Measurements from ENCODE around the gene TRANK1. TPM values are rescaled to one million over a fixed set of nuclear protein-coding genes. Genes with fewer than 3 reads are reported as not detected.
A peak's percentile ranks its signal among the peaks of the same experiment; 100 is the strongest.
"Not testable (repeated sequence)": the region's sequence is repeated elsewhere in the genome, so short reads cannot be mapped to it uniquely, and the experiment has no call there.

The TRANK1 gene
- total and polyA plus RNA-seq, 11 donors: 2.2 to 27.9 (median 4.0) TPM

DNA sequence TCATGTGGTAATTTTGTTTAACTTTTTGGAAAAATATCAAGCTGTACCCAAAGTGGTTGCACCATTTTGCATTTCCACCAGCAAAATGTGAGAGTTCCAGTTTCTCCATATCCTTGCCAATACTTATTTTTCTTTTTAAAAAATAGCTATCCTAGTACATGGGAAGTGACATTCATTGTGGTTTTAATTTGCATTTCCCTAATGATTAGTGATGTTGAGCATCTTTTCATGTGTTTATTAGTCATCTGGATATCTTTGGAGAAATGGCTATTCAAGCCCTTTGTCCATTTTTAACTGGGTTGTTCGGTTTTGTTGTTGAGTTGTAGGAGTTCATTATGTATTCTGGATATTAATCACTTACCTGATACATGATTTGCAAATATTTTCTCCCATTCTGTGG lies 19.5 kb upstream of the TRANK1 start:
- 84 to 92% (median 88%) methylated on average over 1 of the region's 1 CpG for WGBS, 4 donors
- TF ChIP-seq POLR2A (IDR thresholded peaks at IDR 0.05): no peak
- TF ChIP-seq, protein P1, sequence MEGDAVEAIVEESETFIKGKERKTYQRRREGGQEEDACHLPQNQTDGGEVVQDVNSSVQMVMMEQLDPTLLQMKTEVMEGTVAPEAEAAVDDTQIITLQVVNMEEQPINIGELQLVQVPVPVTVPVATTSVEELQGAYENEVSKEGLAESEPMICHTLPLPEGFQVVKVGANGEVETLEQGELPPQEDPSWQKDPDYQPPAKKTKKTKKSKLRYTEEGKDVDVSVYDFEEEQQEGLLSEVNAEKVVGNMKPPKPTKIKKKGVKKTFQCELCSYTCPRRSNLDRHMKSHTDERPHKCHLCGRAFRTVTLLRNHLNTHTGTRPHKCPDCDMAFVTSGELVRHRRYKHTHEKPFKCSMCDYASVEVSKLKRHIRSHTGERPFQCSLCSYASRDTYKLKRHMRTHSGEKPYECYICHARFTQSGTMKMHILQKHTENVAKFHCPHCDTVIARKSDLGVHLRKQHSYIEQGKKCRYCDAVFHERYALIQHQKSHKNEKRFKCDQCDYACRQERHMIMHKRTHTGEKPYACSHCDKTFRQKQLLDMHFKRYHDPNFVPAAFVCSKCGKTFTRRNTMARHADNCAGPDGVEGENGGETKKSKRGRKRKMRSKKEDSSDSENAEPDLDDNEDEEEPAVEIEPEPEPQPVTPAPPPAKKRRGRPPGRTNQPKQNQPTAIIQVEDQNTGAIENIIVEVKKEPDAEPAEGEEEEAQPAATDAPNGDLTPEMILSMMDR (IDR thresholded peaks at IDR 0.05): no peak
- no peak for DNase-seq

DNA sequence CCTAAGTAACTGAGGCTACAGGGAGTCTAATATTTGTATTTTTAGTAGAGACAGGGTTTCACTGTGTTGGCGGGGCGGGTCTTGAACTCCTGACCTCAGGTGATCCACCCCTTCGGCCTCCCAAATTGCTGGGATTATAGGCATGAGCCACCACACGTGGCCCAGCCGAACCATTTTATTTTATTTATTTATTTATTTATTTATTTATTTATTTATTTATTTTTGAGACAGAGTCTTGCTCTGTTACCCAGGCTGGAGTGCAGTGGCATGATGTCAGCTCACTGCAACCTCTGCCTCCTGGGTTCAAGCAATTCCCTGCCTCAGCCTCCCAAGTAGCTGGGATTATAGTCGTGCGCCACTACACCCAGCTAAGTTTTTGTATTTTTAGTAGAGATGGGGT lies 18.2 kb upstream of the TRANK1 start:
- H3K27ac ChIP-seq; intact Hi-C loops (cut with DNase I); ATAC-seq; H3K27me3 ChIP-seq; DNase-seq; H3K9me3 ChIP-seq; H3K36me3 ChIP-seq; H3K4me3 ChIP-seq: not testable (repeated sequence)
- 94 to 100% (median 96%) methylated on average over 7 of the region's 7 CpGs for WGBS, 4 donors
- H3K4me1 ChIP-seq: peaks cover 0 to 12% (median 6%) of the 10 kb centered on the region in 12 donors

More for the DNA sequence above, 19.5 kb upstream of the TRANK1 start:
- no peak overlapping the region for H3K27ac ChIP-seq
- intact Hi-C loops (cut with DNase I): no loop called here
- ATAC-seq: no peak
- H3K4me1 ChIP-seq: peaks cover 0 to 9% (median 0%) of the 10 kb centered on the region in 12 donors
- H3K27me3 ChIP-seq: no peaks in the 10 kb centered on the region
- H3K9me3 ChIP-seq: no peaks in the 10 kb centered on the region
- H3K4me3 ChIP-seq: no peak overlapping the region
- H3K36me3 ChIP-seq: no peaks in the 10 kb centered on the region

DNA sequence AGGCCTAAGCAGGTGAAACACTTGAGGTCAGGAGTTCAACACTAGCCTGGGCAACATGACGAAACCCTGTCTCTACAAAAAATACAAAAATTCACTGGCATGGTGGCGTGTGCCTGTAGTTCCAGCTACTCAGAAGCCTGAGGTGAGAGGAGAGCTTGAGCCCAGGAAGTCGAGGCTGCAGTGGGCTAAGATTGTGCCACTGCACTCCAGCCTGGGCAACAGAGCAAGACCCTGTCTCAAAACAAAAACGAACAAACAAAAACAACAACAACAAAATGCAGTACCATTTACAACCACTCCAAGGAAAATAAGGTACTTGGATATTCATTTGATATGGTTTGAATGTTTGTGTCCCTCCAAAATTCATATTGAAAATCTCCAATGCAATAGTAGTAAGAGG lies 15.6 kb upstream of the TRANK1 start:
- intact Hi-C loops (cut with DNase I): no loop called here
- no peaks in the 10 kb centered on the region for H3K36me3 ChIP-seq

DNA sequence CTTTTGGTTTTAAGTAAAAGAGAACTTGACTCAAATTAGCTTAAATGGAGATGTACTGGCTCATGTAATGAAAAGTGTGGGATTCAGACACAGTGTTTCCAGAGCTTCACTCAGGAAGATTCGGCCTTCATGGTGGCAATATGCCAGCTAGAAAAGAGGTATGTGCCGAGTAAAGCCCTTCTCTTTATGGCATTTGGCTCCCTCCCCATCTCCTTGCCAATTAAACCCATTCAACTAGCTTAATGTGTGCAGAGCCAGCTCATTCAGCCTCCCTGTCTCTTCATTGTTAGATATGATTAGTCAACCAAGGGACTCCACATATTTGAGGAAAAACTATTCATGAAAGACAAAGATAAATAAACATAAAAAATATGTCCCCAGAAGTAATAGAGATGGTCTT lies 15.0 kb upstream of the TRANK1 start:
- H3K4me3 ChIP-seq: no peak overlapping the region
- H3K27me3 ChIP-seq: no peaks in the 10 kb centered on the region
- no peaks in the 10 kb centered on the region for H3K9me3 ChIP-seq
- ATAC-seq (no peak), DNase-seq (no peak)
- no peak overlapping the region for H3K27ac ChIP-seq
- no peaks in the 10 kb centered on the region for H3K36me3 ChIP-seq
- H3K4me1 ChIP-seq: peaks cover 0 to 12% (median 6%) of the 10 kb centered on the region in 12 donors
- WGBS, 4 donors: 31 to 47% (median 36%) methylated on average over 2 of the region's 2 CpGs
- no peak for TF ChIP-seq POLR2A (IDR thresholded peaks at IDR 0.05)
- TF ChIP-seq, protein P1 (IDR thresholded peaks at IDR 0.05): no peak
- intact Hi-C loops (cut with DNase I): loop anchor here (2.0 to 5.0 kb wide), 8 partner anchors 51 to 233 kb away; no protein-coding TSS in a partner anchor

More for the DNA sequence above, 15.6 kb upstream of the TRANK1 start:
- ATAC-seq (no peak), DNase-seq (no peak)
- Histone ChIP-seq H3K4me1 (peaks cover 0 to 15% (median 6%) of the 10 kb centered on the region in 12 donors), H3K4me3 (no peak overlapping the region), H3K27ac (no peak overlapping the region), H3K9me3 (no peaks in the 10 kb centered on the region), H3K27me3 (no peaks in the 10 kb centered on the region)
- TF ChIP-seq, protein P1 (IDR thresholded peaks at IDR 0.05): peak in 3 of 12 donors; percentile 11 to 45 (median 28)
- no peak for TF ChIP-seq POLR2A (IDR thresholded peaks at IDR 0.05)
- 88 to 94% (median 93%) methylated on average over 4 of the region's 4 CpGs for WGBS, 4 donors

Data from heart left ventricle (tissue), 16 donors.